Upper lobe of left lung (tissue), 6 donors: ENCODE results near the gene CR1. TPM values are rescaled to one million over a fixed set of nuclear protein-coding genes. Genes with fewer than 3 reads are reported as not detected.

Experiments used
- ATAC-seq, 2 donors: fragments of 200-7000 bp; cut with Tn5 transposase; one replicate each; pipeline ENCODE4 v1.9.1; 2022; ENCODE audit warnings: mild to moderate bottlenecking in 2 of 2, moderate library complexity in 2 of 2; ENCODE audit not compliant: low FRiP score in 2 of 2
- DNase-seq, 2 donors: peaks; one replicate each; pipeline ENCODE4 v3.0.0-alpha.2; 2019 to 2020
- H3K27ac ChIP-seq, 4 donors: fragments of 200-600 bp; sonication (generic); one replicate each; pipeline ENCODE4 v1.5.1; 2016 to 2019
- H3K27me3 ChIP-seq, 4 donors: fragments of 200-600 bp; sonication (generic); one replicate each; pipeline ENCODE4 v1.5.1; 2017 to 2019
- H3K36me3 ChIP-seq, 4 donors: fragments of 200-600 bp; sonication (generic); one replicate each; pipeline ENCODE4 v1.5.1; 2016 to 2019
- H3K4me1 ChIP-seq, 4 donors: fragments of 200-600 bp; sonication (generic); one replicate each; pipeline ENCODE4 v1.5.1; 2018 to 2019
- H3K4me3 ChIP-seq, 4 donors: fragments of 200-600 bp; sonication (generic); one replicate each; pipeline ENCODE4 v1.5.1; 2017 to 2019; ENCODE audit warnings: mild to moderate bottlenecking in 2 of 4, moderate library complexity in 1 of 4
- H3K9me3 ChIP-seq, 4 donors: fragments of 200-600 bp; sonication (generic); one replicate each; pipeline ENCODE4 v1.5.1; 2018 to 2019
- EP300 ChIP-seq, 4 donors: sonication (generic); formaldehyde crosslinking; IDR thresholded peaks; one replicate each; pipeline ENCODE4 v1.5.1; 2017; ENCODE audit warnings: antibody characterized with exemption in 4 of 4, control low read depth in 2 of 4
- POLR2A ChIP-seq, 4 donors: fragments of 450-650 bp; IDR thresholded peaks; one replicate each; pipeline ENCODE4 v1.5.1; 2016 to 2017; ENCODE audit warnings: antibody characterized with exemption in 4 of 4, mild to moderate bottlenecking in 2 of 4
- POLR2AphosphoS5 ChIP-seq, 2 donors: sonication (generic); formaldehyde crosslinking; IDR thresholded peaks; one replicate each; pipeline ENCODE4 v1.5.1; 2017; ENCODE audit warnings: antibody characterized with exemption in 2 of 2
- WGBS, 2 donors: methylation state at CpG; one replicate each; pipeline ENCODE4 v1.1.5; 2017 to 2018; 5-methylcytosine and 5-hydroxymethylcytosine counted together
- total RNA-seq, 6 donors: library from RNA; depleted of rRNA in 4 of 6; stranded (reverse); fragments of >200 nt in 4 of 6; gene quantifications; one replicate each; pipeline versions ENCODE4 v1.1.0 to v1.2.1, GENCODE V29; 2016 to 2021
- TF ChIP-seq, protein P1 (sequence below), 6 experiments: fragments of 450-650 bp in 4 of 6; fragments of 200-600 bp in 2 of 6; sonication (generic) in 2 of 6; IDR thresholded peaks; one replicate each; pipeline ENCODE4 v1.5.1; 2016 to 2019; ENCODE audit warnings: antibody characterized with exemption in 6 of 6
- donor health status: DM: no; HTN: no; CAD: no; lungs with moderate emphysema.
- donor health status: DM: no; HTN: yes; CAD: no; lungs with severe emphysema.

The CR1 gene
- total RNA-seq, 6 donors from 2014 or later: 5.1 to 19.3 (median 11.4) TPM

DNA sequence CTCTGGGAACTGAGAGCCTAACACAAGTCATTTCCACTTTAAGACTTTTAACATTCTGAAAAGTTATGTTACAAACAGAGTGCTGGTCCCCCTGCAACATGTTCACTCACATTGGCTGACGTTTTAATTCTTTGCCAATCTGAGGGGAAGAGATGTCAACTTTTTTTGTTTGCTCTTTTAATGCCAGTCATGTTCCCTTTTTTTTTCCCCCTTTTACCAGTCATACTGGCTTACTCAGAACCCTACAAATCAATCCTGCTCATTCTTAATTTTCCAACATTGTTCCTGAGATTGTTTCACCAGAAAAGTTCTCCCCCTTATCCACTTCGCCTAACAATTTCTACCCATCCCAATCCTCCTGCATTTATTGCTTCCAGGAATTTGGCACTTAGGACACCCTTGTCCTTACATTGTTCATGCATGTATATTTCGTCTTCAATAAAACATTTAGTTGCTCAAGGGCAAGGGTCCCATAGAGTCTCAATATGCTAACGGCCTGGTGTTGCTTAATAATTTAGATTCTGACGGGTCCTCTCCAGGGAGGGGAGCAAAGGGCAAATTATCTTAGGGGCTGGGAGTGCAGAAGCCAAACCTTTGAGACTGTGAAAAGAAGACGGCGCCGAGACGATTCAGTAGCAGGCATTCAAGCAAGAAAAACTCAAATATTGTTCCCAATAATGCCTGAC, 148.4 kb downstream of the CR1 start:
- no peak overlapping the region for H3K27ac ChIP-seq
- no peaks in the 10 kb centered on the region for H3K27me3 ChIP-seq
- DNase-seq (no peak), ATAC-seq (no peak)
- H3K4me3 ChIP-seq: peak overlapping the region in 3 of 4 donors; percentile 44 to 65 (median 60)
- no peaks in the 10 kb centered on the region for H3K9me3 ChIP-seq
- 24 to 44% methylated on average over 9 of the region's 9 CpGs for WGBS, 2 donors
- H3K4me1 ChIP-seq: peaks cover 0 to 16% (median 8%) of the 10 kb centered on the region in 4 donors
- H3K36me3 ChIP-seq: no peaks in the 10 kb centered on the region
- TF ChIP-seq, protein P1, sequence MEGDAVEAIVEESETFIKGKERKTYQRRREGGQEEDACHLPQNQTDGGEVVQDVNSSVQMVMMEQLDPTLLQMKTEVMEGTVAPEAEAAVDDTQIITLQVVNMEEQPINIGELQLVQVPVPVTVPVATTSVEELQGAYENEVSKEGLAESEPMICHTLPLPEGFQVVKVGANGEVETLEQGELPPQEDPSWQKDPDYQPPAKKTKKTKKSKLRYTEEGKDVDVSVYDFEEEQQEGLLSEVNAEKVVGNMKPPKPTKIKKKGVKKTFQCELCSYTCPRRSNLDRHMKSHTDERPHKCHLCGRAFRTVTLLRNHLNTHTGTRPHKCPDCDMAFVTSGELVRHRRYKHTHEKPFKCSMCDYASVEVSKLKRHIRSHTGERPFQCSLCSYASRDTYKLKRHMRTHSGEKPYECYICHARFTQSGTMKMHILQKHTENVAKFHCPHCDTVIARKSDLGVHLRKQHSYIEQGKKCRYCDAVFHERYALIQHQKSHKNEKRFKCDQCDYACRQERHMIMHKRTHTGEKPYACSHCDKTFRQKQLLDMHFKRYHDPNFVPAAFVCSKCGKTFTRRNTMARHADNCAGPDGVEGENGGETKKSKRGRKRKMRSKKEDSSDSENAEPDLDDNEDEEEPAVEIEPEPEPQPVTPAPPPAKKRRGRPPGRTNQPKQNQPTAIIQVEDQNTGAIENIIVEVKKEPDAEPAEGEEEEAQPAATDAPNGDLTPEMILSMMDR (IDR thresholded peaks at IDR 0.05): no peak
- TF ChIP-seq POLR2A (IDR thresholded peaks at IDR 0.05) (no peak), POLR2AphosphoS5 (IDR thresholded peaks at IDR 0.05) (no peak), EP300 (IDR thresholded peaks at IDR 0.05) (no peak)

DNA sequence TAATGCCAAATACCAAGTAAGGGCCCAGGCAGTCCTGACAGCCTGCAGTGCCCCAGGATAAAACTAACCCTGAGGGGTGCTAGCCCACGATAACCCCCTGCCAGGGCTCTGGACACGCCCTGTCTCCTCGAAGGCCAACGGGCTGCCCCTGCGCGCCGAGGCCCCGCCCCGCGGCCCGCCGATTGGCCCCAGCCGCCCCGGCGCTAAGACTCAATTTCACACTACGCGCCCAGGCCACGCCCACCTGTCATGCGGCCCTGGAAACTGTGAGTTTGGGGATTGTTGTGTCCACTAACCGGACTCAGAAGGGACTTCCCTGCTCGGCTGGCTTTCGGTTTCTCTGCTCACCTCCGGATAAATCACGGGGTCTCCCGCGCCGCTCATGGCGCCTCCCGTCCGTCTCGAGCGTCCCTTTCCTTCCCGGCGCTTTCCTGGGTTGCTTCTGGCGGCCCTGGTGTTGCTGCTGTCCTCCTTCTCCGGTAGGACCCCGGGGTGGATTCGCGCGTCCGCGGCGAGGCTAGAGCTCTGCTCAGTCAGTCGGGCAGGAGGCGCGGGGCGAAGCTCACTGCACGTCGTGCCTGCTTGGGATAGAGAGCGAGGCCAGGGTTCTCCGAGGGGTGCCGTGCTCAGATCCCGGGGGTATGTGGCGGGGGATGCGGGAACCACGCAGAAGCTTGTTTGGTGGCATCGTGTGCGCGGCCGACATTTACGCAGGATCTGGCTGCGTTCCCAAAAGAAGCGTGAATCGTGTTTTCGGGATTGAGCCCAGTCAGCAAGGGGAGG, 149.1 kb downstream of the CR1 start, which contains the start of gene CR1L:
Gene CR1L (plus strand): TSS at position 282 of the 783 bp plus-strand sequence. CDS start 101 bp downstream, at position 383.
- Histone ChIP-seq H3K27me3 (no peaks in the 10 kb centered on the region), H3K4me3 (peak within 1 kb of the TSS; percentile 22 to 65 (median 52)), H3K36me3 (no peaks in the 10 kb centered on the region), H3K9me3 (no peaks in the 10 kb centered on the region), H3K27ac (peak within 1 kb of the TSS in 1 of 4 donors; percentile 30), H3K4me1 (peaks cover 0 to 16% (median 8%) of the 10 kb centered on the region in 4 donors)
- WGBS, 2 donors: 13 to 19% methylated on average over 14 to 61 of the region's 65 CpGs
- TF ChIP-seq, protein P1 (IDR thresholded peaks at IDR 0.05): no peak
- ATAC-seq (peak; percentile 93 to 98), DNase-seq (peak; percentile 87 to 96)

DNA sequence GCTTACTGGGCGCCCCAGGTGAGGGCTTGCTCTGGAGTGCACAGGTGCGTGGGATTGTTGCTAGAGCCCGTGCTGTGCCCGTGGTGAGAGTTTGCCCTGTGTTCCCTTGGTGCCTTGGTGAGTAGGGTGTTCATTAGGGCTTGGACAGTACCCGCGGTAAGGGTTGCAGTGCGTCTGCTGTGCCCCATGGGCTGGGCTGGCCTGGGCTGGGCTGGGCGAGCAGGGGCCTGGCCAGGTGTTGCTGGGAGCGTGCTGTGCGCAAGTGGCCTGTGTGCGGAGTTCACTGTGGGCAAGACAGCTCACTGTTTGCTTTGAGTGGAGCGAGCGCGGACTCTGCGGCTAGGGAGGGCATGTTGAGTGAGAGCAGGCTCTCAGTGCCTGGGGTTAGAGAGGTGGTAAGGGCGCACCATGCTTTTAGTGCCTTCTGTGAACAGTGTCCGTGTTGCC, 149.7 kb downstream of the CR1 start:
- Histone ChIP-seq H3K4me3 (peak overlapping the region; percentile 22 to 65 (median 52)), H3K9me3 (no peaks in the 10 kb centered on the region), H3K4me1 (peaks cover 0 to 16% (median 8%) of the 10 kb centered on the region in 4 donors), H3K36me3 (no peaks in the 10 kb centered on the region), H3K27ac (no peak overlapping the region), H3K27me3 (no peaks in the 10 kb centered on the region)
- TF ChIP-seq EP300 (IDR thresholded peaks at IDR 0.05) (no peak), POLR2AphosphoS5 (IDR thresholded peaks at IDR 0.05) (no peak), POLR2A (IDR thresholded peaks at IDR 0.05) (no peak)
- TF ChIP-seq, protein P1 (IDR thresholded peaks at IDR 0.05): no peak
- 81 to 85% methylated on average over 14 to 17 of the region's 17 CpGs for WGBS, 2 donors
- DNase-seq: peak in 1 of 2 donors; percentile 68
- peak; percentile 18 to 48 for ATAC-seq

DNA sequence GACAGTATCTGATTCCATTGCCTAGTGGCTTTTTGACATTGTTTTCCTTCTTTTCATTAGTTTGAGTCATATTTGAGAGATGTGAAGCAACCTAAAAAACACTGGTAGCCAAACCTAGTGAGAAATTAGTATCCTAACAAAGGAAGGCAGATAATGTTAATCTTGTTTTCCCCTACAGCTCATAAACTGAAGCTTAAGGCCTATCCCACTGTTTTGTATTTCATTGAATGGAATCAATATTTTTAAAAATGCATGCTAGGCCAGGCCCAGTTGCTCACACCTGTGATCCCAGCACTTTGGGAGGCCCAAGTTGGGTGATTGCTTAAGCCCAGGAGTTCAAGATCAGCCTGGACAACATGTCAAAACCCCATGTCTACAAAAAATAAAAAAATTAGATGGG, 150.2 kb downstream of the CR1 start:
- no peaks in the 10 kb centered on the region for H3K27me3 ChIP-seq
- peaks cover 0 to 16% (median 8%) of the 10 kb centered on the region in 4 donors for H3K4me1 ChIP-seq
- no peak for ATAC-seq
- no peaks in the 10 kb centered on the region for H3K9me3 ChIP-seq
- no peaks in the 10 kb centered on the region for H3K36me3 ChIP-seq
- no peak overlapping the region for H3K27ac ChIP-seq
- H3K4me3 ChIP-seq: no peak overlapping the region
- TF ChIP-seq POLR2A (IDR thresholded peaks at IDR 0.05): no peak
- no peak for TF ChIP-seq EP300 (IDR thresholded peaks at IDR 0.05)
- DNase-seq: no peak

DNA sequence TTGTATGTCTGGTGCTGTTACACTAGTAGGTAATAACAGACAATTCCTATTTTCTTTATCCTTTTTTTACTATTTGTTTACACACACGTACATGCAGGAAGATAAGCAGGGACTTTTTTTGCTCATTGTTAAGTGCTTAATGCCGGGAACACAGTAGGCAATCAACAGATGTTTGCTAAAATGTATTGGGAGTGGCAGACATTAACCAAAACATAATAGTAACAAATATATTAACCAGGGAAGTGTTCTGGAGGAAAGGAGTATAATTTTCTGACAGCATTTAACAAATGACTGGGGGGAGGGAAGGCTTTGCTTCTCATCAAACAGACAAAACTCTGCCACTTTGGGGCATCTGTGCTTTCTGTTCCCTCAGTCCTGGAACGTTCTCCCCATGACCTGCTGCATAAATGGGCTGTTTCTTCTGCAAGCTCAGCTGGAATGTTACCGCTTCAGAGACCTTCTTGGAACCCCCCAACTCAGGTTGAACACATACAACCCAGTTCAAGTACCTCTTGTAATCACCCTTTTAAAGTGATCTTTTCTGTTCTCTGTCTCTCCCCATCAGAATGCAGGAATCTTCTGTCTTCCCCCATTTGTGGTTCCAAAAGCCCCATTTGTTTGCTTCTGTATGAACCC, 151.1 kb downstream of the CR1 start:
- ATAC-seq: no peak
- TF ChIP-seq POLR2AphosphoS5 (IDR thresholded peaks at IDR 0.05) (no peak), EP300 (IDR thresholded peaks at IDR 0.05) (no peak), POLR2A (IDR thresholded peaks at IDR 0.05) (no peak)
- TF ChIP-seq, protein P1 (IDR thresholded peaks at IDR 0.05): no peak

More for the DNA sequence above, 151.1 kb downstream of the CR1 start:
- Histone ChIP-seq H3K9me3 (no peaks in the 10 kb centered on the region), H3K4me3 (no peak overlapping the region), H3K36me3 (no peaks in the 10 kb centered on the region), H3K27me3 (no peaks in the 10 kb centered on the region), H3K4me1 (peaks cover 0 to 16% (median 8%) of the 10 kb centered on the region in 4 donors), H3K27ac (no peak overlapping the region)
- 53 to 68% methylated on average over 4 of the region's 4 CpGs for WGBS, 2 donors
- DNase-seq: no peak
